HEK293 (cell line): ENCODE data around the gene ICAM4.

Experiments
- GLI4 ChIP-seq: fragments of 450-650 bp; formaldehyde crosslinking; IDR thresholded peaks from 2 replicates; pipeline ENCODE4 v1.5.1; 2016; ENCODE audit warnings: missing biosample characterization, missing genetic modification characterization
- HOXA7 ChIP-seq: sonication (generic); formaldehyde crosslinking; IDR thresholded peaks from 2 replicates; pipeline ENCODE4 v1.8.1; 2022; ENCODE audit warnings: missing genetic modification reagents, borderline replicate concordance
- HOXC10 ChIP-seq: sonication (generic); formaldehyde crosslinking; IDR thresholded peaks from 2 replicates; pipeline ENCODE4 v1.8.1; 2023; ENCODE audit warnings: mild to moderate bottlenecking, missing genetic modification reagents
- KLF8 ChIP-seq: fragments of 450-650 bp; formaldehyde crosslinking; IDR thresholded peaks from 2 replicates; pipeline ENCODE4 v1.5.1; 2016; ENCODE audit warnings: missing biosample characterization, missing genetic modification characterization
- KLF9 ChIP-seq: fragments of 450-650 bp; formaldehyde crosslinking; IDR thresholded peaks from 2 replicates; pipeline ENCODE4 v1.5.1; 2016; ENCODE audit warnings: missing biosample characterization, missing genetic modification characterization, low read depth
- OSR2 ChIP-seq: fragments of 450-650 bp; formaldehyde crosslinking; IDR thresholded peaks from 2 replicates; pipeline ENCODE4 v1.5.1; 2016; ENCODE audit warnings: missing biosample characterization, missing genetic modification characterization
- OVOL3 ChIP-seq: fragments of 450-650 bp; formaldehyde crosslinking; IDR thresholded peaks from 2 replicates; pipeline ENCODE4 v1.5.1; 2016; ENCODE audit warnings: missing biosample characterization, missing genetic modification characterization
- SCRT2 ChIP-seq: fragments of 450-650 bp; formaldehyde crosslinking; IDR thresholded peaks from 2 replicates; pipeline ENCODE4 v1.5.1; 2016; ENCODE audit warnings: missing biosample characterization, missing genetic modification characterization
- ZBTB1 ChIP-seq: fragments of 450-650 bp; formaldehyde crosslinking; IDR thresholded peaks from 2 replicates; pipeline ENCODE4 v1.5.1; 2016; ENCODE audit warnings: missing biosample characterization, missing genetic modification characterization
- ZBTB11 ChIP-seq: fragments of 450-650 bp; formaldehyde crosslinking; conservative IDR thresholded peaks from 2 replicates; pipeline ENCODE4 v1.5.1; 2016; ENCODE audit warnings: low read depth, missing biosample characterization, missing genetic modification characterization
- ZNF121 ChIP-seq: fragments of 450-650 bp; formaldehyde crosslinking; IDR thresholded peaks from 2 replicates; pipeline ENCODE4 v1.5.1; 2016; ENCODE audit warnings: missing biosample characterization, missing genetic modification characterization
- ZNF138 ChIP-seq: fragments of 450-650 bp; formaldehyde crosslinking; IDR thresholded peaks from 2 replicates; pipeline ENCODE4 v1.5.1; 2016; ENCODE audit warnings: missing biosample characterization, missing genetic modification characterization, borderline replicate concordance
- ZNF169 ChIP-seq: fragments of 450-650 bp; formaldehyde crosslinking; IDR thresholded peaks from 2 replicates; pipeline ENCODE4 v1.5.1; 2016; ENCODE audit warnings: missing biosample characterization, missing genetic modification characterization
- ZNF174 ChIP-seq: fragments of 450-650 bp; formaldehyde crosslinking; IDR thresholded peaks from 2 replicates; pipeline ENCODE4 v1.5.0; 2017; ENCODE audit warnings: missing biosample characterization, mild to moderate bottlenecking, missing genetic modification characterization
- ZNF175 ChIP-seq: fragments of 450-650 bp; formaldehyde crosslinking; IDR thresholded peaks from 2 replicates; pipeline ENCODE4 v1.5.1; 2016; ENCODE audit warnings: missing biosample characterization, missing genetic modification characterization
- ZNF202 ChIP-seq: fragments of 450-650 bp; formaldehyde crosslinking; IDR thresholded peaks from 2 replicates; pipeline ENCODE4 v1.5.1; 2016; ENCODE audit warnings: missing biosample characterization, missing genetic modification characterization, borderline replicate concordance
- ZNF214 ChIP-seq: fragments of 450-650 bp; formaldehyde crosslinking; IDR thresholded peaks from 2 replicates; pipeline ENCODE4 v1.5.1; 2017; ENCODE audit warnings: missing biosample characterization, mild to moderate bottlenecking, missing genetic modification characterization, borderline replicate concordance
- ZNF521 ChIP-seq: fragments of 450-650 bp; formaldehyde crosslinking; IDR thresholded peaks from 2 replicates; pipeline ENCODE4 v1.5.1; 2017; ENCODE audit warnings: missing biosample characterization, mild to moderate bottlenecking, missing genetic modification characterization
- ZNF585B ChIP-seq: fragments of 450-650 bp; formaldehyde crosslinking; IDR thresholded peaks from 2 replicates; pipeline ENCODE4 v1.5.1; 2016; ENCODE audit warnings: missing biosample characterization, missing genetic modification characterization
- ZNF621 ChIP-seq: fragments of 450-650 bp; formaldehyde crosslinking; IDR thresholded peaks from 2 replicates; pipeline ENCODE4 v1.5.1; 2017; ENCODE audit warnings: missing biosample characterization, missing genetic modification characterization
- ZNF624 ChIP-seq: fragments of 450-650 bp; formaldehyde crosslinking; IDR thresholded peaks from 2 replicates; pipeline ENCODE4 v1.5.1; 2017; ENCODE audit warnings: missing biosample characterization, missing genetic modification characterization
- ZNF626 ChIP-seq: fragments of 450-650 bp; sonication (Bioruptor Pico); formaldehyde crosslinking; IDR thresholded peaks from 2 replicates; pipeline ENCODE4 v1.5.1; 2018; ENCODE audit warnings: missing biosample characterization, missing genetic modification characterization, inconsistent platforms
- ZNF768 ChIP-seq: fragments of 450-650 bp; formaldehyde crosslinking; IDR thresholded peaks from 2 replicates; pipeline ENCODE4 v1.5.1; 2018; ENCODE audit warnings: missing biosample characterization, mild to moderate bottlenecking, missing genetic modification characterization
- ZNF792 ChIP-seq: fragments of 450-650 bp; formaldehyde crosslinking; IDR thresholded peaks from 2 replicates; pipeline ENCODE4 v1.5.1; 2016; ENCODE audit warnings: missing biosample characterization, missing genetic modification characterization
- ZSCAN16 ChIP-seq: fragments of 450-650 bp; formaldehyde crosslinking; IDR thresholded peaks from 2 replicates; pipeline ENCODE4 v1.5.1; 2016; ENCODE audit warnings: missing biosample characterization, missing genetic modification characterization
- ZSCAN23 ChIP-seq: fragments of 450-650 bp; formaldehyde crosslinking; IDR thresholded peaks from 2 replicates; pipeline ENCODE4 v1.5.1; 2016; ENCODE audit warnings: missing biosample characterization, missing genetic modification characterization
- TF ChIP-seq, protein P1 (sequence below): fragments of 450-650 bp; formaldehyde crosslinking; IDR thresholded peaks from 2 replicates; pipeline ENCODE4 v1.5.1; 2016; ENCODE audit warnings: missing biosample characterization, missing genetic modification characterization, borderline replicate concordance
- TF ChIP-seq, protein P2 (sequence below): fragments of 450-650 bp; formaldehyde crosslinking; IDR thresholded peaks from 2 replicates; pipeline ENCODE4 v1.5.1; 2016; ENCODE audit warnings: missing biosample characterization, missing genetic modification characterization
- TF ChIP-seq, protein P3 (sequence below): sonication (generic); formaldehyde crosslinking; IDR thresholded peaks from 2 replicates; pipeline ENCODE4 v1.8.1; 2022; ENCODE audit warnings: mild to moderate bottlenecking, moderate library complexity, missing genetic modification reagents

Gene ICAM4

DNA sequence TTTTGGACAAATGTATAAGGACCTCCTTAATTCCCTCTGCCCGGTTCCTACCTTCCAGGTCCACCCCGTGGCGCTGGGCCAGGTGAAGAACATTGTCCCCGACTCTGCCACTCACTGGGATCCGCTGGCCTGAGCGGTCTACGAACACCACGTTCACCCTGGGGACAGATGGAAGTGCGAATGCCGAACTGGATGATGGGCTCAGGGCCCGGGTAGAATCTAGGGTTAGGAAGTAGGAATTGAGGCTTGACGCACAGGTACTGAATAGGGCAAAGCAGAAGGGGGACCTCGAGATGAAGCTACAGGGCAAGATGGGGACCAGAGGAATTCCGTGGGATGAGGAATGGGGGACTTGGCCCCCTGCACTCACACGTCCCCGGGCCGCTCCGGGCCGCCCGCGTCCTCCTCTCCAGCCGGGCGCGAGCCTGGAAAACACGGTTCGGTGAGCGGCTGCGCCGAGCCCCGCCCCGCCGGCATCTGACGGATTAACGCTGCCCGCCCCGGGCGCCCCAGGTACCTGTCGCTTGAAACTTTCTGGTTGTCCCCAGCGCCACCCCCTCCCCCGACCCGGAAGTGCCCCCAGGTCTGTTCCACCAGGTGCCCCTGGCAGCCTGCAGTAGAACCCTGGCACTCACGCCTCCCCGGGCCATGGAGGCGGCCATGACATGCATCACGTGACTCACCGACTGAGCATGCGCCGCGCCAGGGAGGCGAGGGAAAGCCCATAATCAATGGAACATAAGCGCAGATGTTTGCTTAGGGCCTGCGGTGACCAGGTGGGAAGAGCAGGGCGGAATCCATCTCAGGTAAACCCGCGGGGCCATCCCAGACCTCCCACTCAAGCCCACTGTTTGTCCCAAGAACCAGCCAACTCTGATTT lies 28.8 kb downstream of the ICAM4 start, which contains the start of gene FDX2 (continued):
- TF ChIP-seq, protein P1, sequence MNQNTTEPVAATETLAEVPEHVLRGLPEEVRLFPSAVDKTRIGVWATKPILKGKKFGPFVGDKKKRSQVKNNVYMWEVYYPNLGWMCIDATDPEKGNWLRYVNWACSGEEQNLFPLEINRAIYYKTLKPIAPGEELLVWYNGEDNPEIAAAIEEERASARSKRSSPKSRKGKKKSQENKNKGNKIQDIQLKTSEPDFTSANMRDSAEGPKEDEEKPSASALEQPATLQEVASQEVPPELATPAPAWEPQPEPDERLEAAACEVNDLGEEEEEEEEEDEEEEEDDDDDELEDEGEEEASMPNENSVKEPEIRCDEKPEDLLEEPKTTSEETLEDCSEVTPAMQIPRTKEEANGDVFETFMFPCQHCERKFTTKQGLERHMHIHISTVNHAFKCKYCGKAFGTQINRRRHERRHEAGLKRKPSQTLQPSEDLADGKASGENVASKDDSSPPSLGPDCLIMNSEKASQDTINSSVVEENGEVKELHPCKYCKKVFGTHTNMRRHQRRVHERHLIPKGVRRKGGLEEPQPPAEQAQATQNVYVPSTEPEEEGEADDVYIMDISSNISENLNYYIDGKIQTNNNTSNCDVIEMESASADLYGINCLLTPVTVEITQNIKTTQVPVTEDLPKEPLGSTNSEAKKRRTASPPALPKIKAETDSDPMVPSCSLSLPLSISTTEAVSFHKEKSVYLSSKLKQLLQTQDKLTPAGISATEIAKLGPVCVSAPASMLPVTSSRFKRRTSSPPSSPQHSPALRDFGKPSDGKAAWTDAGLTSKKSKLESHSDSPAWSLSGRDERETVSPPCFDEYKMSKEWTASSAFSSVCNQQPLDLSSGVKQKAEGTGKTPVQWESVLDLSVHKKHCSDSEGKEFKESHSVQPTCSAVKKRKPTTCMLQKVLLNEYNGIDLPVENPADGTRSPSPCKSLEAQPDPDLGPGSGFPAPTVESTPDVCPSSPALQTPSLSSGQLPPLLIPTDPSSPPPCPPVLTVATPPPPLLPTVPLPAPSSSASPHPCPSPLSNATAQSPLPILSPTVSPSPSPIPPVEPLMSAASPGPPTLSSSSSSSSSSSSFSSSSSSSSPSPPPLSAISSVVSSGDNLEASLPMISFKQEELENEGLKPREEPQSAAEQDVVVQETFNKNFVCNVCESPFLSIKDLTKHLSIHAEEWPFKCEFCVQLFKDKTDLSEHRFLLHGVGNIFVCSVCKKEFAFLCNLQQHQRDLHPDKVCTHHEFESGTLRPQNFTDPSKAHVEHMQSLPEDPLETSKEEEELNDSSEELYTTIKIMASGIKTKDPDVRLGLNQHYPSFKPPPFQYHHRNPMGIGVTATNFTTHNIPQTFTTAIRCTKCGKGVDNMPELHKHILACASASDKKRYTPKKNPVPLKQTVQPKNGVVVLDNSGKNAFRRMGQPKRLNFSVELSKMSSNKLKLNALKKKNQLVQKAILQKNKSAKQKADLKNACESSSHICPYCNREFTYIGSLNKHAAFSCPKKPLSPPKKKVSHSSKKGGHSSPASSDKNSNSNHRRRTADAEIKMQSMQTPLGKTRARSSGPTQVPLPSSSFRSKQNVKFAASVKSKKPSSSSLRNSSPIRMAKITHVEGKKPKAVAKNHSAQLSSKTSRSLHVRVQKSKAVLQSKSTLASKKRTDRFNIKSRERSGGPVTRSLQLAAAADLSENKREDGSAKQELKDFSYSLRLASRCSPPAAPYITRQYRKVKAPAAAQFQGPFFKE (tag by site-specific recombination) = no peak
- TF ChIP-seq ZNF768 (tag by site-specific recombination) = no peak
- TF ChIP-seq ZNF174 = no peak
- no peak for TF ChIP-seq HOXC10 (CRISPR knock-in tag)
- TF ChIP-seq ZNF121 = no peak
- TF ChIP-seq ZSCAN23 (tag by site-specific recombination) = no peak; the same call in 1 of the 2 replicates
- TF ChIP-seq ZNF621 (tag by site-specific recombination) = no peak
- TF ChIP-seq ZBTB1 (tag by site-specific recombination) = no peak
- TF ChIP-seq ZBTB11 (tag by site-specific recombination) = peak; percentile 77
- peak; percentile 83 for TF ChIP-seq KLF9 (tag by site-specific recombination)
- no peak for TF ChIP-seq ZNF214 (tag by site-specific recombination)
- no peak for TF ChIP-seq ZNF626 (tag by site-specific recombination)
- no peak for TF ChIP-seq ZNF169
- TF ChIP-seq OSR2 (tag by site-specific recombination) = no peak
- TF ChIP-seq ZNF175 (tag by site-specific recombination) = no peak
- TF ChIP-seq ZNF138 (tag by site-specific recombination) = no peak
- no peak for TF ChIP-seq ZNF624
- TF ChIP-seq, protein P2, sequence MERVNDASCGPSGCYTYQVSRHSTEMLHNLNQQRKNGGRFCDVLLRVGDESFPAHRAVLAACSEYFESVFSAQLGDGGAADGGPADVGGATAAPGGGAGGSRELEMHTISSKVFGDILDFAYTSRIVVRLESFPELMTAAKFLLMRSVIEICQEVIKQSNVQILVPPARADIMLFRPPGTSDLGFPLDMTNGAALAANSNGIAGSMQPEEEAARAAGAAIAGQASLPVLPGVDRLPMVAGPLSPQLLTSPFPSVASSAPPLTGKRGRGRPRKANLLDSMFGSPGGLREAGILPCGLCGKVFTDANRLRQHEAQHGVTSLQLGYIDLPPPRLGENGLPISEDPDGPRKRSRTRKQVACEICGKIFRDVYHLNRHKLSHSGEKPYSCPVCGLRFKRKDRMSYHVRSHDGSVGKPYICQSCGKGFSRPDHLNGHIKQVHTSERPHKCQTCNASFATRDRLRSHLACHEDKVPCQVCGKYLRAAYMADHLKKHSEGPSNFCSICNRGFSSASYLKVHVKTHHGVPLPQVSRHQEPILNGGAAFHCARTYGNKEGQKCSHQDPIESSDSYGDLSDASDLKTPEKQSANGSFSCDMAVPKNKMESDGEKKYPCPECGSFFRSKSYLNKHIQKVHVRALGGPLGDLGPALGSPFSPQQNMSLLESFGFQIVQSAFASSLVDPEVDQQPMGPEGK (tag by site-specific recombination) = peak; percentile 68
- no peak for TF ChIP-seq ZNF521 (tag by site-specific recombination)
- TF ChIP-seq OVOL3 (tag by site-specific recombination) = no peak
- TF ChIP-seq ZSCAN16 (tag by site-specific recombination) = no peak
- TF ChIP-seq ZNF792 (tag by site-specific recombination) = no peak
- no peak for TF ChIP-seq ZNF202 (tag by site-specific recombination)
- no peak for TF ChIP-seq ZNF585B
- TF ChIP-seq GLI4 = no peak
- no peak for TF ChIP-seq HOXA7
- peak; percentile 79; the same call in 1 of the 2 replicates for TF ChIP-seq SCRT2 (tag by site-specific recombination)
- TF ChIP-seq, protein P3, sequence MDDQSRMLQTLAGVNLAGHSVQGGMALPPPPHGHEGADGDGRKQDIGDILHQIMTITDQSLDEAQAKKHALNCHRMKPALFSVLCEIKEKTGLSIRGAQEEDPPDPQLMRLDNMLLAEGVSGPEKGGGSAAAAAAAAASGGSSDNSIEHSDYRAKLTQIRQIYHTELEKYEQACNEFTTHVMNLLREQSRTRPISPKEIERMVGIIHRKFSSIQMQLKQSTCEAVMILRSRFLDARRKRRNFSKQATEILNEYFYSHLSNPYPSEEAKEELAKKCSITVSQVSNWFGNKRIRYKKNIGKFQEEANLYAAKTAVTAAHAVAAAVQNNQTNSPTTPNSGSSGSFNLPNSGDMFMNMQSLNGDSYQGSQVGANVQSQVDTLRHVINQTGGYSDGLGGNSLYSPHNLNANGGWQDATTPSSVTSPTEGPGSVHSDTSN (CRISPR knock-in tag) = no peak
- TF ChIP-seq KLF8 = peak; percentile 63; the same call in 1 of the 2 replicates
